Left lung (tissue), 10 donors: ENCODE data around the gene MYCN. TPM values are rescaled to one million over a fixed set of nuclear protein-coding genes. Genes with fewer than 3 reads are reported as not detected.
"Not testable (repeated sequence)": the region's sequence is repeated elsewhere in the genome, so short reads cannot be mapped to it uniquely, and the experiment has no call there.

Experiments
- ATAC-seq: fragments of 200-7000 bp; cut with Tn5 transposase; one replicate; pipeline ENCODE4 v1.9.1; 2020; ENCODE audit warnings: moderate library complexity
- DNase-seq, 4 donors: peaks; one replicate each; pipeline ENCODE4 v3.0.0-alpha.2; 2013 to 2020
- H3K27ac ChIP-seq, 2 donors: fragments of 200-600 bp; sonication (generic) in 1 of 2; one replicate each; pipeline versions ENCODE4 v1.5.0 to v1.8.0; 2020 to 2021
- H3K27me3 ChIP-seq, 2 donors: fragments of 200-600 bp; sonication (generic) in 1 of 2; one replicate each; pipeline versions ENCODE4 v1.5.0 to v1.8.0; 2020 to 2021
- H3K36me3 ChIP-seq, 2 donors: fragments of 200-600 bp; sonication (generic) in 1 of 2; one replicate each; pipeline versions ENCODE4 v1.5.0 to v1.8.0; 2020 to 2021
- H3K4me1 ChIP-seq, 2 donors: fragments of 200-600 bp; one replicate each; pipeline ENCODE4 v1.8.0; 2021
- H3K4me3 ChIP-seq, 2 donors: fragments of 200-600 bp; sonication (generic) in 1 of 2; one replicate each; pipeline versions ENCODE4 v1.5.0 to v1.8.0; 2020 to 2021; ENCODE audit warnings: mild to moderate bottlenecking in 1 of 2
- H3K9me3 ChIP-seq, 2 donors: fragments of 200-600 bp; sonication (generic) in 1 of 2; one replicate each; pipeline versions ENCODE4 v1.5.0 to v1.8.0; 2020 to 2021
- intact Hi-C, 2 donors: fragments of 100-400 bp; cut with DNase I; formaldehyde crosslinking; loops; one replicate each; pipeline versions ENCODE4 v1.11.2 to v1.14.2; 2022
- polyA plus RNA-seq, 6 donors: library from polyadenylated mRNA; unstranded; fragments of 120-200 nt; gene quantifications; one replicate each; pipeline ENCODE4 v1.2.1, GENCODE V29; 2013; ENCODE audit not compliant: insufficient read length in 6 of 6
- total RNA-seq, 2 donors: library from RNA; stranded (reverse); fragmentation: NEBNext Ultra II Directional; extraction: Animal tissue kit (Norgen Biotek cat#: 25700); gene quantifications; one replicate each; pipeline ENCODE4 v1.2.1, GENCODE V29; 2021
- TF ChIP-seq, protein P1 (sequence below), 2 donors: fragments of 200-600 bp; sonication (generic) in 1 of 2; IDR thresholded peaks; one replicate each; pipeline versions ENCODE4 v1.5.0 to v1.8.0; 2021; ENCODE audit warnings: antibody characterized with exemption in 2 of 2
- donor health status: DM: no; HTN: yes; CAD: no.
- donor health status: DM: no; HTN: no; CAD: no.

MYCN gene
- total and polyA plus RNA-seq, 8 donors: 0.60 to 22.2 (median 17.8) TPM

DNA sequence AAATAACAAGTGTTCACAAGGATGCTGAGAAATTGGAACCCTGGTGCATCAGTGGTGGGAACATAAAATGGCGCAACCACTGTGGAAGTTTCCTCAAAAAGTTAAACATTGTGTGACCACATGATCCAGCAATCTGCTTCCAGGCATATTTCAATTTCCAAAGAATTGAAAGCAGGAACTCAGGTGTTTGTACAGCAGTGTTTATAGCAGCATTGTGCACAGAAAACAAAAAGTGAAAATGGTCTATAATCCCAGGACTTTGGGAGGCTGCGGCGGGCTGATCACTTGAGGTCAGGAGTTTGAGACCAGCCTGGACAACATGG is 38.6 kb upstream of the MYCN start:
- TF ChIP-seq, protein P1, sequence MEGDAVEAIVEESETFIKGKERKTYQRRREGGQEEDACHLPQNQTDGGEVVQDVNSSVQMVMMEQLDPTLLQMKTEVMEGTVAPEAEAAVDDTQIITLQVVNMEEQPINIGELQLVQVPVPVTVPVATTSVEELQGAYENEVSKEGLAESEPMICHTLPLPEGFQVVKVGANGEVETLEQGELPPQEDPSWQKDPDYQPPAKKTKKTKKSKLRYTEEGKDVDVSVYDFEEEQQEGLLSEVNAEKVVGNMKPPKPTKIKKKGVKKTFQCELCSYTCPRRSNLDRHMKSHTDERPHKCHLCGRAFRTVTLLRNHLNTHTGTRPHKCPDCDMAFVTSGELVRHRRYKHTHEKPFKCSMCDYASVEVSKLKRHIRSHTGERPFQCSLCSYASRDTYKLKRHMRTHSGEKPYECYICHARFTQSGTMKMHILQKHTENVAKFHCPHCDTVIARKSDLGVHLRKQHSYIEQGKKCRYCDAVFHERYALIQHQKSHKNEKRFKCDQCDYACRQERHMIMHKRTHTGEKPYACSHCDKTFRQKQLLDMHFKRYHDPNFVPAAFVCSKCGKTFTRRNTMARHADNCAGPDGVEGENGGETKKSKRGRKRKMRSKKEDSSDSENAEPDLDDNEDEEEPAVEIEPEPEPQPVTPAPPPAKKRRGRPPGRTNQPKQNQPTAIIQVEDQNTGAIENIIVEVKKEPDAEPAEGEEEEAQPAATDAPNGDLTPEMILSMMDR (IDR thresholded peaks at IDR 0.05): no peak
- intact Hi-C loops: no loop called here
- H3K36me3 ChIP-seq: no peaks in the 10 kb centered on the region
- ATAC-seq: no peak
- no peak for DNase-seq
- H3K9me3 ChIP-seq: peaks cover 0 to 27% of the 10 kb centered on the region in 2 donors
- H3K27me3 ChIP-seq: no peaks in the 10 kb centered on the region
- no peak overlapping the region for H3K27ac ChIP-seq
- no peaks in the 10 kb centered on the region for H3K4me1 ChIP-seq
- H3K4me3 ChIP-seq: no peak overlapping the region

DNA sequence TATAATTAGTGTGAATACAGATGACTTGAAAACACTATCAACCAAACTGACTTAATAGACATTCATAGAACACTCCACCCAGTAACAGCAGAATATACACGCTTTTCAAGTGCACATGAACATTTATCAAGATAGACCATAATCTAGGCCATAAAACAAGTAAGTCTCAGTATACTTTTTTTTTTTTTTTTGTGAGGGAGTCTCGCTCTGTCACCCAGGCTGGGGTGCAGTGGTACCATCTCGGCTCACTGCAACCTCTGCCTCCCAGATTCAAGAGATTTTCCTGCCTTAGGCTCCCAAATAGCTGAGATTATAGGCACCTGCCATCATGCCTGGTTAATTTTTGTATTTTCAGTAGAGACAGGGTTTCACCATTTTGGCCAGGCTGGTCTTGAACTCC is 36.4 kb upstream of the MYCN start:
- H3K4me1 ChIP-seq, H3K36me3 ChIP-seq, intact Hi-C loops, H3K27me3 ChIP-seq, ATAC-seq, H3K4me3 ChIP-seq, H3K27ac ChIP-seq, DNase-seq: not testable (repeated sequence)
- peaks cover 0 to 11% of the 10 kb centered on the region in 2 donors for H3K9me3 ChIP-seq

DNA sequence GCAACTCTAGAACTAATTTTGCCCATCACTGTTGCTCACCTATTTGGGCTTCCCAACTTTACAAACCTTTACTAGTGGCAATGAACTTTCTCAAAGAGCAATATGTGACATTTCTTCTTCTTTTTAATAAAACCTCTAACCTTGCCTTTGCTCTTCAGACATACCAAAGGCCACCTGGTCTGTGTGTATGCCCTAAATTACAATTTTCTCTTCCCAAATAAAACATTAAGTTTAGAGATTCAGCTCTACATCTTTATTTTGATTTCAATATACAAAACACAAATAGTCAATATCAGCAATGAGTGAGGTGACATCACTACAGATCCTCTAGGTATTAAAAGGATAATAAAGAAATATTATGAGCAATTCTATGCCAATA is 35.1 kb upstream of the MYCN start:
- Histone ChIP-seq H3K36me3 (no peaks in the 10 kb centered on the region), H3K4me3 (no peak overlapping the region), H3K9me3 (peaks cover 0 to 6% of the 10 kb centered on the region in 2 donors), H3K27me3 (no peaks in the 10 kb centered on the region), H3K27ac (no peak overlapping the region), H3K4me1 (no peaks in the 10 kb centered on the region)
- DNase-seq: no peak
- ATAC-seq: no peak
- TF ChIP-seq, protein P1 (IDR thresholded peaks at IDR 0.05): no peak
- intact Hi-C loops: no loop called here

DNA sequence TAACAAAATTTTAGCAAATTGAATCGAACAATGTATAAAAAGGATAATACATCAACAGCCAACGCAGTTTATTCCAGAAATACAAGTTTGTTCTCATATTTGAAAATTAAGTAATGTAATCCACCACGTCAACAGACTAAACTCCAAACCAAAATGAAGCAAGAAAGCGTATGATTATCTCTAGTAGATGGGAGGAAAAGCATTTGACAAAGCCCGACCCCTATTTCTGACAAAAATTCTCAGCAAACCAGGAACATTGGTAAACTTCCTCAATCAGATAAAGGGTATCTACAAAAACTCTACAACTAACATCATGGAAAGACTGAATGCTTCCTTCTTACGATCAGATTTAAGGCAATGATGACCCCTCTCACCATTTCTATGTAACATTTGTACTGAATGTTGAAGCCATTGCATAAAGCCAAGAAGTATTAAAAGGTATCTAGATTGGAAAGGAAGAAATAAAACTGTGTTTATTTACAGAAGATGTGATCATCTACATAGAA is 34.3 kb upstream of the MYCN start:
- Histone ChIP-seq H3K9me3 (peaks cover 0 to 3% of the 10 kb centered on the region in 2 donors), H3K36me3 (no peaks in the 10 kb centered on the region), H3K4me3 (no peak overlapping the region), H3K27me3 (no peaks in the 10 kb centered on the region), H3K27ac (no peak overlapping the region), H3K4me1 (no peaks in the 10 kb centered on the region)
- TF ChIP-seq, protein P1 (IDR thresholded peaks at IDR 0.05): no peak
- ATAC-seq: no peak
- intact Hi-C loops: no loop called here
- no peak for DNase-seq

DNA sequence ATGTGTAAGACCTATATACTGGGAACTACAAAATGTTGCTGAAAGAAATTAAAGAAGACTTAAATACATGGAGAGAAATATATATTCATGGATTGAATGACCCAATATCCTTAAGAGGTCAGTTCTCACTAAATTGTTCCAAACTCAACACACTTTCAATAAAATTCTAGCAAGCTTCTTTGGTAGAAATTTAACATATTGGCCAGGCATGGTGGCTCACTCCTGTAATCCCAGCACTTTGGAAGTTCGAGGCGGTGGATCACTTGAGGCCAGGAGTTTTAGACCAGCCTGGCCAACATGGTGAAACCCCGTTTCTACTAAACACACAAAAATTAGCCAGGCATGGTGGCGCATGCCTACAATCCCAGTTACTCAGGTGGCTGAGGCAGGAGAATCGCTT is 33.6 kb upstream of the MYCN start:
- H3K4me1 ChIP-seq: no peaks in the 10 kb centered on the region
- no peaks in the 10 kb centered on the region for H3K27me3 ChIP-seq
- no peaks in the 10 kb centered on the region for H3K9me3 ChIP-seq
- ATAC-seq (no peak), DNase-seq (no peak)
- intact Hi-C loops: no loop called here
- H3K27ac ChIP-seq: no peak overlapping the region
- TF ChIP-seq, protein P1 (IDR thresholded peaks at IDR 0.05): no peak
- H3K36me3 ChIP-seq: no peaks in the 10 kb centered on the region
- H3K4me3 ChIP-seq: no peak overlapping the region
